ENCODE measurements around the gene FAP. TPM values are rescaled to one million over a fixed set of nuclear protein-coding genes. Genes with fewer than 3 reads are reported as not detected.

FAP gene
- total RNA-seq, 1 donor from 2014 or later, result 1.1 TPM

DNA sequence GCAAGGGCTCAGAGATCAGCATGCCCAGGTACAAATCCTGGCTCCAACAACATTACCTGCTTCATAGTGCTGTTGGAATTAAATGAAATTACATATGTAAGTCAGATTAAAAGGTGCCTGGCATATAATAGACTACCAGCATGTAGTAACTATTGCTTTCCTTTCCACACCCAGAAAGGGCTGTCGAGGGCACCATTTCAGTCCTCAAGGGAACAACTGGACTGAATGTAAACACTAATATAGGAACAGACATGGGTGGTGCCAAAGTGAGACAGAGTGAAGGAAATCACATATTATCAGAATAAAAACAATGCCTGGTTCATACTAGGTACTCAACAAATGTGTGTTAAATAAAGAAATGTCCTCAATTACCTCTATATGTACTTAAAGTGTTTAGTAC, 43.3 kb downstream of the FAP start:
- FAIRE-seq (no peak), DNase-seq (ENCODE audit: low read depth) (no peak)
- no peaks in the 10 kb centered on the region for H3K36me3 ChIP-seq (ENCODE audit: control insufficient read depth, insufficient read depth, low read length)
- TF ChIP-seq CTCF (IDR thresholded peaks at IDR 0.05; ENCODE audit: insufficient read depth, low read length, severe bottlenecking), result no peak
- no peaks in the 10 kb centered on the region for H3K27me3 ChIP-seq (ENCODE audit: control insufficient read depth, insufficient read depth, low read length)
- H3K4me3 ChIP-seq (ENCODE audit: low read depth, low read length), result no peak overlapping the region

GRCh38 chr2:162198239-162198638, 45.0 kb downstream of the FAP start:
- no peak for DNase-seq (ENCODE audit: low read depth)
- H3K36me3 ChIP-seq (ENCODE audit: control insufficient read depth, insufficient read depth, low read length), result no peaks in the 10 kb centered on the region
- H3K27me3 ChIP-seq (ENCODE audit: control insufficient read depth, insufficient read depth, low read length), result no peaks in the 10 kb centered on the region
- no peak for TF ChIP-seq CTCF (IDR thresholded peaks at IDR 0.05; ENCODE audit: insufficient read depth, low read length, severe bottlenecking)
- no peak for FAIRE-seq
- no peak overlapping the region for H3K4me3 ChIP-seq (ENCODE audit: low read depth, low read length)

GRCh38 chr2:162197069-162197825, 46.0 kb downstream of the FAP start:
- no peak for FAIRE-seq
- no peak for TF ChIP-seq CTCF (IDR thresholded peaks at IDR 0.05; ENCODE audit: insufficient read depth, low read length, severe bottlenecking)
- peak; percentile 65 for DNase-seq (ENCODE audit: low read depth)
- Histone ChIP-seq H3K4me3 (ENCODE audit: low read depth, low read length) (no peak overlapping the region), H3K36me3 (ENCODE audit: control insufficient read depth, insufficient read depth, low read length) (no peaks in the 10 kb centered on the region), H3K27me3 (ENCODE audit: control insufficient read depth, insufficient read depth, low read length) (peaks cover 2% of the 10 kb centered on the region)

DNA sequence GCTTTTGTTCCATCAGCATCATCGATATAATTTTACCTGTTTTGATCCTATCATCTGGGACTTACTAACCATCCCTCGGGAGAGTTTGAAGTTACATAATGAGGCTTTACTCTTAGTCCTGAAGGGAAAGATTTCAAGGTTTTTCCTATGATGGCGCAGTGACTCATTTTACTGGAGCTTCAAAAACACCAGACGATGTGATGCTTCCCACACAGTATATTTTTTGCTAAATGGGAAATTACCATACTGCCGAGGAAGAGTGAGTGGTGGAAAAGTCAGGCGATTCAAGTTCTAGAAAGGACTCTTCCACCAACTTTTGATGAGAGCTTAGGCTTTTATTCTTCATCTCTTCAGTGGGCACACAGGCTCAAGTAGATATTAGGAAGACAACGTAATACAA, 46.6 kb downstream of the FAP start:
- FAIRE-seq (no peak), DNase-seq (ENCODE audit: low read depth) (peak; percentile 64)
- Histone ChIP-seq H3K27me3 (ENCODE audit: control insufficient read depth, insufficient read depth, low read length) (peaks cover 2% of the 10 kb centered on the region), H3K36me3 (ENCODE audit: control insufficient read depth, insufficient read depth, low read length) (no peaks in the 10 kb centered on the region), H3K4me3 (ENCODE audit: low read depth, low read length) (no peak overlapping the region)
- no peak for TF ChIP-seq CTCF (IDR thresholded peaks at IDR 0.05; ENCODE audit: insufficient read depth, low read length, severe bottlenecking)

DNA sequence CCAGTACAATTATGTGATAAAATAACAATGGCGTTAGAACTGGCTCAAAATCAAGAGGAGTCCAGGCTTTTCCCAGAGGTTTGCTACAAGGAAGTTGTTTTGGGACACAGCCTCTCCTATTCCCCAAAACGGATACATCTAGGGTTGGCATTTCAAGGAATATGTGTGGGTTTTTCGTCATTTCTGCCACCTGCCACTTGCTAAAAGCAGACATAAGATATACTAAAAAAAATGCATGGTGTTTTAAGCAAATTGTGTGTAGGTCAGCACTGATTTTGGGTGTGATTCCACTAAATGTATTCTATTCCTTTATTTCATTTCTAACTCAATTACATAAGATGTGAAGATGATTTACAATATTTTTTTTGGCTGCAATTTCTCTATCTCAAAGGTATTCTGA, 54.8 kb downstream of the FAP start:
- no peak for DNase-seq (ENCODE audit: low read depth)
- Histone ChIP-seq H3K36me3 (ENCODE audit: control insufficient read depth, insufficient read depth, low read length) (no peaks in the 10 kb centered on the region), H3K27me3 (ENCODE audit: control insufficient read depth, insufficient read depth, low read length) (peaks cover 2% of the 10 kb centered on the region), H3K4me3 (ENCODE audit: low read depth, low read length) (no peak overlapping the region)
- FAIRE-seq, result no peak
- TF ChIP-seq CTCF (IDR thresholded peaks at IDR 0.05; ENCODE audit: insufficient read depth, low read length, severe bottlenecking), result no peak

Data from bronchial epithelial cell (primary cell).